GM21526 (cell line): ENCODE results near the gene WDR13.
"Not testable (repeated sequence)": the region's sequence is repeated elsewhere in the genome, so short reads cannot be mapped to it uniquely, and the experiment has no call there.

Experiments
- ATAC-seq: cut with Tn5 transposase; IDR thresholded peaks from one replicate; pipeline ENCODE4 v1.9.1; 2021; ENCODE audit warnings: moderate library complexity; ENCODE audit not compliant: unreplicated experiment, low FRiP score

WDR13 gene

DNA sequence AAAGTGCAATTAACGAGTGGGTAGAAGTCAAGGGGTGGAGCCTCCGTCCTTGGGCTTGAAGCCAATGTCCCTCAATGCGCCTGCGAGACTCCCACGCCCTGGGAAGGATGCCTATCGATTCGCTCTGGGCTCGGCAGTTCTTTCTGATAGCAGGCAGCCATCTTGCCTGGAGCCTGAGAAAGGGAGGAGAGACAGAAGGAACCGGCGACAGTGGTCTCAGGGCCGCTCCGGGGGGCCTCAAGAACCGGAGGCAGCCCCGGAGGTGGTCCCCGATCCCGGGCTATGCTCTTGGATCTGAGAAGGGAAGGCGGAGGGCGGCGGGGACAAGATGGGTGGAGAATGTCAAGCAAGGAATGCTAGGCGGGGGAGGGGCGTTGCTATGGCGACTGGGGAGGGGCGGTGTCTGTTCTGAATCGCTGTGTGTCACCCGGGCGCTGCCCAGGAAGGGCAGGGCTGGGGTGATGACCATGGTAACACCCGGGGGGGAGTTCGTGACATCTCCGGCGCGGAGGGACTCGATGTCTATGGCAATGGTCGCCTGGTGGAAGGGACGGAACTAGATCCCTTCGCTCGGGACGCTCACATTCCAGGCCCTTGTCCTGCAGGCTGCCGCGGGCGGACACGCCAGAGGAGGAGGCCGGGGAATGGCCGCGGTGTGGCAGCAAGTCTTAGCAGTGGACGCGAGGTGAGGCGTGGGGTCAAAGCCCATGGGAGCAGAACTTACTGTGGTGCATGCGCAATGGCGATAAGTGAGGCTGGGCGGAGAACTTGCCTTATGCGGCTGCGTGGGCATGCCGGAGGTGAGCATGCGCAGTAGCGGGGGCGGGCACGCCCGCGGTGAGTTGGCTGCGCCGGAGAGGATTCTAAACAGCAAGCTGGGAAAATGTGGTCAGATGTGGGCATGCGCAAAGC lies at the start of gene WDR13:
Gene WDR13, plus strand, starts transcription at position 140 of the 912 bp plus-strand sequence. Its CDS starts 505 bp downstream, at position 645.
- peak; percentile 54 for ATAC-seq

GRCh38 chrX:48548871-48549270 lies 48.4 kb upstream of the WDR13 start:
- no peak for ATAC-seq

GRCh38 chrX:48555731-48556325 lies 41.5 kb upstream of the WDR13 start:
- not testable (repeated sequence) for ATAC-seq

GRCh38 chrX:48558271-48558670 lies 39.0 kb upstream of the WDR13 start:
- ATAC-seq, result no peak

GRCh38 chrX:48559636-48560035 lies 37.7 kb upstream of the WDR13 start:
- ATAC-seq, result no peak

DNA sequence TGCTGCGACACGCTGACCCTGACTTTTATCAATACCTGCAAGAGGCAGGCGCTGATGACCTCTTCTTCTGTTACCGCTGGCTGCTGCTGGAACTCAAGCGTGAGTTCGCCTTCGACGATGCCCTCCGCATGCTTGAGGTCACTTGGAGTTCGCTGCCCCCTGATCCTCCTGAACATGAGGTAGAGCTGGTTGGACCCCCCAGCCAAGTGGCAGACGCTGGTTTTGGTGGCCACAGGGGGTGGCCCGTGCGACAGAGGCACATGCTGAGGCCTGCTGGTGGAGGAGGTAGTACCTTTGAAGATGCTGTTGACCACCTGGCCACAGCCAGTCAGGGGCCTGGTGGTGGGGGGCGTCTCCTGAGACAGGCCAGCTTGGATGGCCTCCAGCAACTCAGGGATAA lies 37.2 kb upstream of the WDR13 start:
- ATAC-seq, result no peak

DNA sequence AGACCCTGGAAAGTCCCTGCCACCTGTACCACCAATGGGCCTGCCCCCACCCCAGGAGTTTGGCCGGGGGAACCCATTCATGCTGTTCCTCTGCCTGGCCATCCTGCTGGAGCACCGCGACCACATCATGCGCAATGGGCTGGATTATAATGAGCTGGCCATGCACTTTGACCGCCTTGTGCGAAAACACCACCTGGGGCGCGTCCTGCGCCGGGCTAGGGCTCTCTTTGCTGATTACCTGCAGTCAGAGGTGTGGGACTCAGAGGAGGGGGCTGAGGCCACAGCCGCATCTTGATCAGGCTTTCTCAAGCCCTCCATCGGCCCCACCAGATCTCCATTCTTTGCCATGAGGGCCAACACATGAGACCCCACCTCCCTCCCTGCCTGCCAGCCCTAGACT lies 36.6 kb upstream of the WDR13 start:
- no peak for ATAC-seq

- no peak for ATAC-seq
Measured at GRCh38 chrX:48569958-48570357, 27.3 kb upstream of the WDR13 start.

DNA sequence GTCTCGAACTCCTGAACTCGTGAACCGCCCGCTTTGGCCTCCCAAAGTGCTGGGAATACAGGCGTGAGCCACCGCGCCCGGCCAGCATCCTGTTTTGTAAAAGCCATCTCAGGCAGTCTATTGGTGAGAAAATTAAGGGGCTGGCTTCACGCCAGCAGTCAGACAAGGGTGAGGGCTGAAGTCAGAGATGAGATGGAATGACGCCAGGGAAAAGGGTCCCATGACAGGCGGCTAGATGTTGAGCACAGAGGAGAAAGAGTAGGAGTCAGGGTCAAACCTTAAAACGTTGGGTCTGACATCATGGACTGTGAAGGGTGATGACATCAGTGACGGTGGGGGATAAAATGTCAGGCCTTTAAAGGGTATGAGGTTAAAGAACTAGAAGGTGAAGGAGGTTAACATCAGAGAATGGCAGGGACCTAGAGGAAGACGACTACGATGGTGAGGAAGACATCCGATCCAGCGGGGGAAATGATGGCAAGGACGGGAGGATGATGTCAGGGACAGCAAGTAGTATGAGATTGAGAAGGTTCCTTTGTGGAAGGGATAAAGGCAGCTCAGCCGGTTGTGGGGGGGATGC lies 23.5 kb upstream of the WDR13 start:
- ATAC-seq, result peak; percentile 8

DNA sequence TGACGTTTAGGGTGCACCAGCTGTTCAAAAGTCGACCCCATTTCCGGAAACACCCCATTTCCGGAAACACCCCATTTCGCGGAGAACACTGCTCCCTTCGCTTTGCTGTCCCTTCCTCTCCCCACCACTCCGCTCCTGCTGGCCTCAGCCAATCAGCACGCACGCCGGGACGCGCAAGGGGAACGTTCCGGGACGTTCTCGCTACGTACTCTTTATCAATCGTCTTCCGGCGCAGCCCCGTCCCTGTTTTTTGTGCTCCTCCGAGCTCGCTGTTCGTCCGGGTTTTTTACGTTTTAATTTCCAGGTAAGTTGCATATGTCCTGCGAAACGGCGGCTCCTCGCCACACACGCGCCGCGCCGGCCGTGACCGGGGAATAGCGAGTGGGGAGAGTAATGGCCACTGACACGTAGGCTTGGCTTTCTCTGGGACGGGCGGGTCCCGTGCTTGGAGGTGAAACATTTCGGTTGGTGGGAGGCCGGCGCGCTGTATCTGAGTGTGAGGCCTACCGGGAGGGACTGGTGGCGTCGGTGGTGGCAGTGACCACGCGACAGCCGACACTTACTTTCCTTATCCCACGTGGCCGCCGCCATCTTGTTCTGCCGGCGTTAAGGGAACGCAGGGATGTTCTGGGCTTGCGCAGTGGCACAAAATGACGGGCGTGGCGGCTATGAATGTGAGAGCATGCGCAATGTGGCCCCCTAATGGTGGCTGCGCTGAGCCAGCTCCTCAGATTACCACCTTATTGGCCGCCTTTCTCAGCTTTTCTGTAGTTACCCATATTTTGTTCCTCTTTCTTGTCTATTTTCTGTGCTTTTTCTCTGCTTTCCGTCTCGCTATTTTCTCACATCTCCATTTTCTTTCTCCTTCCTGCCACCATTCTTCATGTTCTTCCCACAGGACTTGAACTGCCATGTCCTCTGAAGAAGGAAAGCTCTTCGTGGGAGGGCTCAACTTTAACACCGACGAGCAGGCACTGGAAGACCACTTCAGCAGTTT lies 22.7 kb upstream of the WDR13 start, which contains the start of gene RBM3:
Gene RBM3, plus strand, starts transcription at position 215 of the 997 bp plus-strand sequence. Its CDS starts 697 bp downstream, at position 912.
- ATAC-seq, result peak; percentile 78

DNA sequence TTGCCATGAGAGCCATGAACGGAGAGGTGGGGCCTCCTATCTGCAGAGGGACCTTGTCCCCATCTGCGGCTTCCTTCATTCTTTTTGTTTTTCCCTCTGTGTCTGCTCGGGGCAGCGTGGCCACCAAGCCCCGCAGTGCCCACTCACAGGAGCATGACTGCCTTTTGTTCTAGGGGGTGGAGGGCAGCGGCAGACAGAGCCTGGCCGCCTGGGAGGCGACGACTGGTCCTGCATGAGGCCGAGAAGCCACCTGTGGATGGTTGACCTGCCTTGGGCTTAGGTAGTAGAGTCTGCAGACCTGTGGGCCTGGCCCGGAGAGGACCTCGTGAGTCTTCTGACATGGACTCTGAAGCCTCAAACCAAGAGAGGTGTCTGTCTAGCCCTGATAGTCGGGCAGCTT lies 21.6 kb upstream of the WDR13 start:
- ATAC-seq, result no peak

DNA sequence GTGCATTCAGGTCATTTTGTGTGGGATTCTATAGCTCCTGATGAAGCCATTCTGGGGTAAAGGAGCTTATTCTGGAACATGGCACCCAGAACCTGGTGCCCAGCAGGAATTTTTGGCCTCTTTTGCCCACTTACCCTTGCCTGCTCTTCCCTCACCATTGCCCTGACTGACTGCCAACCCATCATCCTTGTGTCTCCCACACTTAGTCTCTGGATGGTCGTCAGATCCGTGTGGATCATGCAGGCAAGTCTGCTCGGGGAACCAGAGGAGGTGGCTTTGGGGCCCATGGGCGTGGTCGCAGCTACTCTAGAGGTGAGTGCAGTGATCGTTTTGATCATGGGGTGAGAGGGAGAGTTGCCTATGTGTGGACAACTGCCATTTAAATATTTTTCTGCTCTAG lies 21.2 kb upstream of the WDR13 start:
- ATAC-seq, result no peak

DNA sequence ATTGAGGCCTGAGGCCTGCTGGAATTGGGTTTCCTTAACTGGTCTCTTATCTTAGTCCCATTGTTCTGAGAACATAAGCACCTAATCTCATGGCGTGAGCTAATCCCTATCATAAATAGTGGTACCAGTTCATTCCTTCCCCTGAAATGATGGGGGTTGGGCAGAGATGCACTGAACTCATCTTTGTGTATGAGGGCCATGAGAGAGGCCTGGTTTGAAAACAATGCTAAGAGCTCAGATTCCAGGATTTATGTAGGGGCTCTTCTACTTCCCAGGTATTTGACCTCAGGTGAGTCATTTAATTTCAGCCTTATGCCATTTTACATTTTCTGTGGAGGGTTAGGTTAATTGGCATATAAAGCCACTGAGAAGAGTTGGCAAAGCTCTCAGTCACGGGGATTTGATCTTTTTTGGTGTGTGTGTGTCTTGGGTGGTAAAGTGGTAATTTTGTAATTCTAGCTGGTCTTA lies 18.6 kb upstream of the WDR13 start:
- ATAC-seq, result no peak

- ATAC-seq, result no peak
Measured at GRCh38 chrX:48579259-48579658, 18.0 kb upstream of the WDR13 start.

GRCh38 chrX:48580662-48581061 lies 16.6 kb upstream of the WDR13 start:
- no peak for ATAC-seq

DNA sequence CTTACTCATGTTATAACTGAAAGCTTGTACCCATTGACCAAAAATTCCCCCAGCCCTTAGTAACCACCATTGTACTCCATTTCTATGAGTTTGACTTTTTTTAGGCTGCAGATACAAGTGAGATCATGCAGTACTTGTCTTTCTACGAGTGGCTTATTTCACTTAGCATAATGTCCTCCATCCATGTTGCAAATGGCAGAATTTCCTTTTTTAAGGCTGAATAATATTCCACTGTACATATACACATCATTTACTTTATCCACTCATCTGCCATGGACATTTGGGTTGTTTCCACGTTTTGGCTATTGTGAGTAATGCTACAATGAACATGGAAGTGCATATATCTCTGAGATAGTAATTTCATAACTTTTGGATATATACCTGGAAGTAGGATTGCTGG lies 12.6 kb upstream of the WDR13 start:
- ATAC-seq, result no peak

DNA sequence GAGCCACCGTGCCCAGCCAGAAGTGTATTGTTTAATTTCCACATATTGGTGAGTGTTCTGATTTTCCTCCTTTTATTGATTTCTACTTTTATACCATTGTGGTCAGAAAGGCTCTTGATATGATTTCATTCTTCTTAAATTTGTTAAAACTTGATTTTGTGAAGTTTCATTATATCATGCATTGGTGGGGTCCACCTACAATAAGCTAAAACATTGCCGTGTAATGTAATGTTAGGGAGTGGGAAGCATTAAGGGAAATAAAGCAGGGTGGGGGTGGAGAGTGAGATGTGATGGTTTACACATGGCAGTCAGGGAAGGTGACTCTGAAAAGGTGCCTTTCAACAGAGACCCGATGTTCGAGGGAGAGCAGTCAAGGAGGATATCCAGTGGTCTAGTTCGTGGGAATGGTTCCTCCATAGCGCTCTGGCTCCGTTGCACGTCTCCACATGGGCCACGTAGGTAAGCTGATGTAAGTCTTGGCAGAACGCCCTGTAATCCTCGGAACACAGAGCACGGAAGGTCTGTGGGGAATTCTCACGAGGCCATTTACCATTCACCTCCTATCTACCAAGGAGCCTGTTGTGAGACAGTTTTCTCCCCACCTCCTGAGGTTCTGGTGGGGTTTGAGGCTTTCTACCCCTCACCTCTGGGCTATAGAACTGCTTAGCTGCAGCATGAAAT lies 7.7 kb upstream of the WDR13 start:
- no peak for ATAC-seq

DNA sequence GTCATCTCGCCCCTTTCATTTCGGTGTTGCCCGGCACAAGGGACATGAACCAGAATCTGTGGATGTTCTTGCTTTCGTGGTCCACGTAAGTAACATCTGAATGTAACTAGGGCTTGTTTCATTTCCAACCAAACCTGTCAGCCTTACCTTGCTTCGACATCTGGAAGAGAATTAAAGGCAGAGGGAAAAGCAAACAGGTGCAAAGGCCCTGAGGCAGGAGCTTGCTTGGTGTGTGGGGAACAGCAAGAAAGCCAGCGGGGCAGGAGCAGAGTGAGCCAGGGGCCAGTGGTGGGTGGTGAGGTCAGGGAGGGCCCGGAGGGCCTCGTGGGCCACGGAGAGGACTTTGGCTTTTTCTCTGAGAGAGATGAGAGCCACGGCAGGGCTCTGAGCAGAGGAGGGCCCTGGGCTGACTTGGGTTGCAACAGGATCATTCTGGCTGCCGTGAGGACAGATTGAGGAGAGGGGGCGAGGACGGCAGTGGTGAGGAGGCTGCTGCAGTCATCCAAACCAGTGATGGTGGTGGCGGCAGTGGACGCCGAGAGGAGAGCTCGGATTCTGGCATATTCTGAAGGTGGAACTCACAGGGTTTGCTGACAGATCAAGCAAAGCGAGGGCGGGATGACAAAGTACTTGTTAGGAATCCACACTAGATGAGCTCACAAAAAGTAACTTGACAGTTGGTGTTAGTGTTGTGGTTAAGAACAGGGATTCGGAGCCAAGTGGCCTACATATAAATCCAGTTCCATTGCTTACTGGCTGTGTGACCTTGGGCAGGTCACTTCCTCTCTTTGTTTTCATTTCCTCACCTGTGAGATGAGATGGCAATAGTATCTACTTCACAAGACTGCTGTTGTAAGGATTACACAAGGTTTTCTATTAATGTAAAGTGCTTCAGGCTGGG lies 6.8 kb upstream of the WDR13 start:
- no peak for ATAC-seq
